Mammary epithelial cell (primary cell): ENCODE results near the gene BAG3.

ENCODE experiments used
- EZH2 ChIP-seq: IDR thresholded peaks from 2 replicates; pipeline ENCODE4 v1.6.1; 2012; ENCODE audit warnings: low read length, inconsistent platforms, borderline replicate concordance
- TF ChIP-seq, protein P1 (sequence below), 2 donors: IDR thresholded peaks in 1 of 2; conservative IDR thresholded peaks in 1 of 2; 2 replicates each; pipeline ENCODE4 v1.5.1; 2011 to 2012; ENCODE audit warnings: inconsistent platforms in 2 of 2, low read length in 2 of 2, mild to moderate bottlenecking in 2 of 2, control low read depth in 1 of 2, low read depth in 1 of 2; ENCODE audit not compliant: insufficient read depth in 1 of 2; ENCODE audit errors: extremely low read depth in 1 of 2

DNA sequence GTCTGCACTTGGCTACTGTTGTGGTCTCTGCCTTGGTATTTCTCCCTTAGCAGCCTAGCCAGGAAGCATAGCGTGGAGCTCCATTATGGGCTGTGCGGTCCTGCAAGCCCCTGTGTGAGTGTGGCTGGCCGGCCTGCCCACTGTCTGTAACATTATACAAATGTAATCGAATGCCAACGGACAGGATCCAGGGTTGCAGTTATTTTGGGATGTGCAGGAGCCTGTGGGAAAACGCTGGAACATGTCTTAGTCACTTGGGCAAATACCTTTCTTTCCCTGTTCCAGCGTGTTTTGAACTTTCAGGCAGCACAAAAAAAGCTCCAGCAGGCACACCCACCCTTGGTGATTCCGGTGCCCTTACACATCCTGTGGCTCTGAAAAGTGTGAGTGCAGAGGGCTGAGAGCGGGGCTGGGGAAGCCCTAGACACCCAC is 29.5 kb downstream of the BAG3 start:
- TF ChIP-seq, protein P1, sequence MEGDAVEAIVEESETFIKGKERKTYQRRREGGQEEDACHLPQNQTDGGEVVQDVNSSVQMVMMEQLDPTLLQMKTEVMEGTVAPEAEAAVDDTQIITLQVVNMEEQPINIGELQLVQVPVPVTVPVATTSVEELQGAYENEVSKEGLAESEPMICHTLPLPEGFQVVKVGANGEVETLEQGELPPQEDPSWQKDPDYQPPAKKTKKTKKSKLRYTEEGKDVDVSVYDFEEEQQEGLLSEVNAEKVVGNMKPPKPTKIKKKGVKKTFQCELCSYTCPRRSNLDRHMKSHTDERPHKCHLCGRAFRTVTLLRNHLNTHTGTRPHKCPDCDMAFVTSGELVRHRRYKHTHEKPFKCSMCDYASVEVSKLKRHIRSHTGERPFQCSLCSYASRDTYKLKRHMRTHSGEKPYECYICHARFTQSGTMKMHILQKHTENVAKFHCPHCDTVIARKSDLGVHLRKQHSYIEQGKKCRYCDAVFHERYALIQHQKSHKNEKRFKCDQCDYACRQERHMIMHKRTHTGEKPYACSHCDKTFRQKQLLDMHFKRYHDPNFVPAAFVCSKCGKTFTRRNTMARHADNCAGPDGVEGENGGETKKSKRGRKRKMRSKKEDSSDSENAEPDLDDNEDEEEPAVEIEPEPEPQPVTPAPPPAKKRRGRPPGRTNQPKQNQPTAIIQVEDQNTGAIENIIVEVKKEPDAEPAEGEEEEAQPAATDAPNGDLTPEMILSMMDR (conservative IDR thresholded peaks at IDR 0.05 in 1 of 2, IDR thresholded peaks at IDR 0.05 in 1 of 2; ENCODE audit: extremely low read depth in 1 of 2, insufficient read depth in 1 of 2, low read depth in 1 of 2, low read length in 2 of 2), result no peak
- no peak for TF ChIP-seq EZH2
